WERI-Rb-1 (cell line): Measurements from ENCODE around the gene FIBIN.

Experiments
- DNase-seq: peaks from one replicate; pipeline ENCODE4 v3.0.0-alpha.2; 2020
- H3K27ac ChIP-seq: fragments of 250-450 bp; sonication (Bioruptor Pico); 2 replicates; pipeline ENCODE4 v1.5.1; 2020; ENCODE audit warnings: mild to moderate bottlenecking, moderate library complexity
- H3K27me3 ChIP-seq: fragments of 250-450 bp; sonication (Bioruptor Pico); 2 replicates; pipeline ENCODE4 v1.5.1; 2021; ENCODE audit warnings: mild to moderate bottlenecking, low read depth, moderate library complexity; ENCODE audit not compliant: insufficient read depth, severe bottlenecking
- H3K36me3 ChIP-seq: fragments of 250-450 bp; sonication (Bioruptor Pico); 2 replicates; pipeline ENCODE4 v1.5.1; 2020; ENCODE audit warnings: mild to moderate bottlenecking, moderate library complexity
- H3K4me3 ChIP-seq: 2 replicates; pipeline ENCODE4 v1.5.1; 2011; ENCODE audit warnings: low read depth, mild to moderate bottlenecking, control low read depth, low read length
- H3K9me3 ChIP-seq: fragments of 250-450 bp; sonication (Bioruptor Pico); 2 replicates; pipeline ENCODE4 v1.5.1; 2021; ENCODE audit warnings: mild to moderate bottlenecking, moderate library complexity; ENCODE audit not compliant: severe bottlenecking
- CTCF ChIP-seq: IDR thresholded peaks from 2 replicates; pipeline ENCODE4 v1.5.1; 2011; ENCODE audit warnings: low read depth, mild to moderate bottlenecking, control low read depth, inconsistent platforms, low read length

The FIBIN gene

GRCh38 chr11:27020751-27021150, 26.8 kb downstream of the FIBIN start:
- Histone ChIP-seq H3K27ac (no peak overlapping the region), H3K36me3 (no peaks in the 10 kb centered on the region), H3K9me3 (no peaks in the 10 kb centered on the region), H3K27me3 (no peaks in the 10 kb centered on the region), H3K4me3 (no peak overlapping the region)
- TF ChIP-seq CTCF, result no peak
- no peak for DNase-seq

DNA sequence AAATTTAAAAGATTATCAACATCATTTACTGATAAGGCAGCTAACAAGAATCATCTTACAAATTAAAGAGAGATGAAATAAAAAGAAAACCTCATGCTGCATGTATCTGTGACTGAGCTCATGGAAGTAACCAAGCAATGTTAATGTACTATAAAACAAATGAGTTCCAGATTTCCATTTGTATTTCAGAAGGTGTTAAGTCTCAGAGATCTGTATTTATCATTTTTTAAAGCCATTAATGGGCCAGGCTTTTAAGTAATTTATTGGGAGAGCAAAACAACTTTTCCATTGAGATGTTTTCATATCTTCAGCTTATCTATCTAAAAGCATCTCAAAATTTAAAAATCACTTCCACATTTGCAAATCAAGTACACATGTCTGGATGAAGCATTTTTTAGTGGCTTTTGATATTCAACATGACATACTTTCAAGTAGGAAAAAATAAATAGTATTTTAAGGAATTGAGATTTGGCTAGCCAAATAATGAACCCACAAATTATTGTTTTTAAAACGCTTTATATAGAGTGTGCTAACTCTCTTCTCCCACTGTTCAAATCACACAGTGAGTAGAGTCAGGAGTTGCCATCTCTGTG, 28.8 kb downstream of the FIBIN start:
- no peak for DNase-seq
- H3K4me3 ChIP-seq, result no peak overlapping the region
- no peak for TF ChIP-seq CTCF
- H3K27ac ChIP-seq, result no peak overlapping the region
- no peaks in the 10 kb centered on the region for H3K36me3 ChIP-seq
- H3K9me3 ChIP-seq, result no peaks in the 10 kb centered on the region
- H3K27me3 ChIP-seq, result no peaks in the 10 kb centered on the region

GRCh38 chr11:27024865-27025264, 31.0 kb downstream of the FIBIN start:
- H3K27me3 ChIP-seq, result no peaks in the 10 kb centered on the region
- no peaks in the 10 kb centered on the region for H3K36me3 ChIP-seq

DNA sequence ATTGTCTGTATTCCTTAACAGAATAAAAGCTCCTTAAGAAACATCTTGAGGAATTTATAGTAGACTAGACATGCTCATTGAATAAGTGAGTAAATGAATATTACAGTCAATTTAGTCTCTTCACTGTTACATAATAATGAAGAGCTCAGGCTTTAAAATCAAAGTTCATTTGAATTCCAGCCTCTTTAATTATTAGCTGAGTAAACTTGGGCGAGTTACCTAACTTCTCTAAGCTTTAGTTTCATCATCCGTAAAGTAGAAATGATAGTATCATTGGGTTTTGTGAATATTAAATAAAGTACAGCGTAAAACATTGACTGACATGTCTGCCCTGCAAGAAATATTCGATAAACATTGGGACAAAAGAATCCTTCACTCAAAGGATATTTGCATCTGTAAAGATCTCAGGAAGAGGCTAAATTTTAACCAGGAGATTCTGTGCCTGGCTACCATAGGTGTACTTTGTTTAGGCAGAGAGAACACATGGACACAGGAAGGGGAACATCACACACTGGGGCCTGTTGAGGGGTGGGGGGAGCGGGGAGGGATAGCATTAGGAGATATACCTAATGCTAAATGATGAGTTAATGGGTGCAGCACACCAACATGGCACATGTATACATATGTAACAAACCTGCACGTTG, 31.5 kb downstream of the FIBIN start:
- Histone ChIP-seq H3K27me3 (no peaks in the 10 kb centered on the region), H3K36me3 (no peaks in the 10 kb centered on the region), H3K27ac (no peak overlapping the region), H3K9me3 (no peaks in the 10 kb centered on the region), H3K4me3 (no peak overlapping the region)
- DNase-seq, result no peak
- no peak for TF ChIP-seq CTCF

More at GRCh38 chr11:27024865-27025264, 31.0 kb downstream of the FIBIN start:
- Histone ChIP-seq H3K27ac (no peak overlapping the region), H3K4me3 (no peak overlapping the region), H3K9me3 (no peaks in the 10 kb centered on the region)
- DNase-seq, result no peak
- TF ChIP-seq CTCF, result no peak

DNA sequence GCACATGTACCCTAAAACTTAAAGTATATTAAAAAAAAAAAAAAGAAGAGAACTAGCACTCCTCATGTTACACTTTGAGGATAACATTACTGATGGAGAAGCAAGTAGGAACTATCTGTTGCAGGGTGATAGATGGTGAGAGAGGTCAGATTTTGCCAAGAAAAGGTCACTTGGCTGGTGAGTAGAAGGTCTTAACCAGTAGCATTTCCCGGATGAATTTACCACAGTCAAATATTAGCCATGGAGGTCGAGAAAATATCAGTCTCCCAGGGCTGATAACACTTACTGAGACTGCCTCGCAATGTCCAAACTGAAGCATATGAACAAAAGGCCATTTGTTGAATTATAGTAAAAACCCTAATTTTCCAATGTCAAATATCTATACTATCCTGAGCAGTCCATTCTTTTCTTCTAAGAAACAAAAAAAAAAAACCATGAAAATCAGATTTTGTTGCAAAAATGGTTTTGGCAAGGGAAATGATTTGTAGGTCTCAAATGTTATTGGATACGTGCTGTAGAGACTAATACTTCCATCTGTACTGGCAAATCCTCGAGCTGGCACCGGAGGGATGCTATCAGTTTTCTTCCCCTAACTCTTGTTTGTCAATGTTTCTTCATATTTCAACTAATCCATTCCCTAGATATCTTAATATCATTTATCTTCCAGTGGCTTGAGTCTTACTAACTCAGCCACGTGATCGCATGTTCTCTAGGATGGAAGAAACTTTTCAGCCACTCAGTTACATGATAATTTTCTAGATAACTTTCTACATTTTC, 32.2 kb downstream of the FIBIN start:
- no peak for DNase-seq
- no peaks in the 10 kb centered on the region for H3K36me3 ChIP-seq
- no peak for TF ChIP-seq CTCF
- no peak overlapping the region for H3K27ac ChIP-seq
- H3K27me3 ChIP-seq, result no peaks in the 10 kb centered on the region
- no peaks in the 10 kb centered on the region for H3K9me3 ChIP-seq
- no peak overlapping the region for H3K4me3 ChIP-seq
